Measurements from ENCODE around the gene WDFY4.

DNA sequence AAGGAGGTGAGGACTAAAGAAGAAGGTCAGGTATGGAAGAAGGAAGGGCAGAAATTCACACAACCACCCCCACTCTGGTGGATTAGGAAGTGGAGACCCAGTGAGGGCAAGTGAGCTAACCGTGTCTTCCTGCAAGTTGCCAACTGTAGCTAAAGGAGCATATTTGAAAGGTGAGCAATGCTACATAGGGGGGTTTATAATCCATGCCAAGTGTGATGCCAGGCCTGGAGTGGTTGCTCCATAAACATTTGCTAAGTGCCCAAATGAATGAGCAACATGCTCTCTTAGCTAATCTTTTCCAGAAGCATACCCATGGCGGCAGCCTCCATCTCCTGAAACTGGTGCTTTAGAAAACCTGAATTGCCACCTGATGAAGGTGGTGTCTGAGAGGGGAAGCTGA, 133.4 kb downstream of the WDFY4 start:
- no peak for TF ChIP-seq POLR2A (IDR thresholded peaks at IDR 0.05)
- TF ChIP-seq, protein P1, sequence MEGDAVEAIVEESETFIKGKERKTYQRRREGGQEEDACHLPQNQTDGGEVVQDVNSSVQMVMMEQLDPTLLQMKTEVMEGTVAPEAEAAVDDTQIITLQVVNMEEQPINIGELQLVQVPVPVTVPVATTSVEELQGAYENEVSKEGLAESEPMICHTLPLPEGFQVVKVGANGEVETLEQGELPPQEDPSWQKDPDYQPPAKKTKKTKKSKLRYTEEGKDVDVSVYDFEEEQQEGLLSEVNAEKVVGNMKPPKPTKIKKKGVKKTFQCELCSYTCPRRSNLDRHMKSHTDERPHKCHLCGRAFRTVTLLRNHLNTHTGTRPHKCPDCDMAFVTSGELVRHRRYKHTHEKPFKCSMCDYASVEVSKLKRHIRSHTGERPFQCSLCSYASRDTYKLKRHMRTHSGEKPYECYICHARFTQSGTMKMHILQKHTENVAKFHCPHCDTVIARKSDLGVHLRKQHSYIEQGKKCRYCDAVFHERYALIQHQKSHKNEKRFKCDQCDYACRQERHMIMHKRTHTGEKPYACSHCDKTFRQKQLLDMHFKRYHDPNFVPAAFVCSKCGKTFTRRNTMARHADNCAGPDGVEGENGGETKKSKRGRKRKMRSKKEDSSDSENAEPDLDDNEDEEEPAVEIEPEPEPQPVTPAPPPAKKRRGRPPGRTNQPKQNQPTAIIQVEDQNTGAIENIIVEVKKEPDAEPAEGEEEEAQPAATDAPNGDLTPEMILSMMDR (IDR thresholded peaks at IDR 0.05), result no peak
- no peak for TF ChIP-seq POLR2AphosphoS5 (IDR thresholded peaks at IDR 0.05)
- TF ChIP-seq EP300 (IDR thresholded peaks at IDR 0.05), result no peak
